Measurements from ENCODE around the gene SCLY. TPM values are rescaled to one million over a fixed set of nuclear protein-coding genes. Genes with fewer than 3 reads are reported as not detected.

The SCLY gene
- total RNA-seq, 6 experiments from 2014 or later: 24.4 to 54.2 (median 35.9) TPM

- H3K27me3 ChIP-seq: no peaks in the 10 kb centered on the region
- no peak overlapping the region for H3K4me3 ChIP-seq
- H3K36me3 ChIP-seq: no peaks in the 10 kb centered on the region
- no peaks in the 10 kb centered on the region for H3K9me3 ChIP-seq
- intact Hi-C loops (cut with DNase I): no loop called here
- no peaks in the 10 kb centered on the region for H3K4me1 ChIP-seq
- TF ChIP-seq POLR2A (IDR thresholded peaks at IDR 0.05) (no peak), CTCF (IDR thresholded peaks at IDR 0.05) (no peak)
- DNase-seq (peak in 2 of 3 donors; percentile 18 to 48), ATAC-seq (no peak)
- H3K27ac ChIP-seq: no peak overlapping the region
- WGBS (ENCODE audit: insufficient coverage, low coverage, low lambda C conversion rate, missing lambda C conversion rate): 80% methylated on average over 1 of the region's 29 CpGs
Observed at GRCh38 chr2:238122287-238123217, 61.8 kb downstream of the SCLY start.

GRCh38 chr2:238123218-238123971 lies 62.6 kb downstream of the SCLY start:
- Histone ChIP-seq H3K36me3 (no peaks in the 10 kb centered on the region), H3K4me3 (no peak overlapping the region), H3K27ac (no peak overlapping the region), H3K4me1 (no peaks in the 10 kb centered on the region), H3K27me3 (no peaks in the 10 kb centered on the region), H3K9me3 (no peaks in the 10 kb centered on the region)
- TF ChIP-seq CTCF (IDR thresholded peaks at IDR 0.05) (no peak), POLR2A (IDR thresholded peaks at IDR 0.05) (no peak)
- ATAC-seq (no peak), DNase-seq (peak in 1 of 3 donors; percentile 53)
- intact Hi-C loops (cut with DNase I): no loop called here
- 95% methylated on average over 7 of the region's 22 CpGs for WGBS (ENCODE audit: insufficient coverage, low coverage, low lambda C conversion rate, missing lambda C conversion rate)

- intact Hi-C loops (cut with DNase I): no loop called here
Observed at GRCh38 chr2:238123991-238124470, 63.2 kb downstream of the SCLY start.

More at GRCh38 chr2:238123991-238124470, 63.2 kb downstream of the SCLY start:
- no peaks in the 10 kb centered on the region for H3K4me1 ChIP-seq
- ATAC-seq (no peak), DNase-seq (peak in 2 of 3 donors; percentile 11 to 53)
- no peak overlapping the region for H3K27ac ChIP-seq
- TF ChIP-seq POLR2A (IDR thresholded peaks at IDR 0.05): no peak
- TF ChIP-seq CTCF (IDR thresholded peaks at IDR 0.05): no peak
- H3K9me3 ChIP-seq: no peaks in the 10 kb centered on the region
- WGBS (ENCODE audit: insufficient coverage, low coverage, low lambda C conversion rate, missing lambda C conversion rate): 90% methylated on average over 2 of the region's 14 CpGs
- H3K27me3 ChIP-seq: no peaks in the 10 kb centered on the region
- no peak overlapping the region for H3K4me3 ChIP-seq
- no peaks in the 10 kb centered on the region for H3K36me3 ChIP-seq
